Pulmonary artery endothelial cell (primary cell): ENCODE data around the gene CLP1. TPM values are rescaled to one million over a fixed set of nuclear protein-coding genes. Genes with fewer than 3 reads are reported as not detected.
"Not testable (repeated sequence)": the region's sequence is repeated elsewhere in the genome, so short reads cannot be mapped to it uniquely, and the experiment has no call there.

Experiments
- DNase-seq: peaks from one replicate; pipeline ENCODE4 v3.0.0-alpha.2; 2011; ENCODE audit warnings: low read depth, low spot score
- total RNA-seq: library from RNA; depleted of rRNA; stranded (reverse); fragments of >200 nt; gene quantifications from 2 replicates; pipeline ENCODE4 v1.2.3, GENCODE V29; 2014

The CLP1 gene
- total RNA-seq, 1 donor from 2014 or later = 22.9 TPM

- DNase-seq = no peak
These were observed 17.3 kb upstream of the CLP1 start for GRCh38 chr11:57640068-57640800.

DNA sequence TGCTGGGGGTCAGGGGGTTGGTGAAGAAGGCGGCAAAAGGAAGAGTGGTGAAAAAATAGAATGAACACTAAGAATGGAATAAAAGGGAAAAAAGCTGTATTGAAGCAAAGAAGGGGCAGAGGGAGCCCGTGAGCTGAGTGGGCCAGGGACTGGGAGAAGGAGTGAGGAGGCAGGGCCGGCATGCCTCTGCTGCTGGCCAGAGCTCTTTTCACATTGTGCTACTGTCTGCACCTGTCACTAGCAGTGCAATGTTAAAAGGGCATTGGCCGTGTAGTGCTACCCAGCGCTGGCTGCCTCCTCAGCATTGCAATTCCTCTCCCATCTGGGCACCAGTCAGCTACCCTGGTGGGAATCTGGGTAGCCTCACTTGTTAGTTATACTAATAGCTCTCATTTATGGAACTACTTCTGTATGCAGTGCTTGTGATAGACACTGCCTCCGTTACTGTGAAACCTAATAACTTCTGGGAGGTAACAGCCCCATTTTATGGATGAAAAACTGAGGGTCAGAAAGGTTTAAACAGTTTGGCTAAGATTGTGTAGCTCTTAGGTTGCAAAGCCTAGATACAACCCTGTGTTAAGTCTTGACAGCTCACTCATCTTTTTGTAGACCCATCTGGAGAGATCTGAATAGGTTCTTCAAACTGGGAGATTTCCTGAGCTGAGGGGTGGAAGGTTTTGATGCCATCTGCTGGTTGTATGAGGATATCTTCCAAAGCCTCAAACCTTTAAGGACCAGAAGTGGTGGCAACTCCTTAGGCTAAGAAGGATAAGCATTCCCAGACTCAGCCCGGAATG is 16.4 kb upstream of the CLP1 start:
- DNase-seq = no peak

- DNase-seq = no peak
These were observed 13.8 kb upstream of the CLP1 start for GRCh38 chr11:57643802-57644201.

DNA sequence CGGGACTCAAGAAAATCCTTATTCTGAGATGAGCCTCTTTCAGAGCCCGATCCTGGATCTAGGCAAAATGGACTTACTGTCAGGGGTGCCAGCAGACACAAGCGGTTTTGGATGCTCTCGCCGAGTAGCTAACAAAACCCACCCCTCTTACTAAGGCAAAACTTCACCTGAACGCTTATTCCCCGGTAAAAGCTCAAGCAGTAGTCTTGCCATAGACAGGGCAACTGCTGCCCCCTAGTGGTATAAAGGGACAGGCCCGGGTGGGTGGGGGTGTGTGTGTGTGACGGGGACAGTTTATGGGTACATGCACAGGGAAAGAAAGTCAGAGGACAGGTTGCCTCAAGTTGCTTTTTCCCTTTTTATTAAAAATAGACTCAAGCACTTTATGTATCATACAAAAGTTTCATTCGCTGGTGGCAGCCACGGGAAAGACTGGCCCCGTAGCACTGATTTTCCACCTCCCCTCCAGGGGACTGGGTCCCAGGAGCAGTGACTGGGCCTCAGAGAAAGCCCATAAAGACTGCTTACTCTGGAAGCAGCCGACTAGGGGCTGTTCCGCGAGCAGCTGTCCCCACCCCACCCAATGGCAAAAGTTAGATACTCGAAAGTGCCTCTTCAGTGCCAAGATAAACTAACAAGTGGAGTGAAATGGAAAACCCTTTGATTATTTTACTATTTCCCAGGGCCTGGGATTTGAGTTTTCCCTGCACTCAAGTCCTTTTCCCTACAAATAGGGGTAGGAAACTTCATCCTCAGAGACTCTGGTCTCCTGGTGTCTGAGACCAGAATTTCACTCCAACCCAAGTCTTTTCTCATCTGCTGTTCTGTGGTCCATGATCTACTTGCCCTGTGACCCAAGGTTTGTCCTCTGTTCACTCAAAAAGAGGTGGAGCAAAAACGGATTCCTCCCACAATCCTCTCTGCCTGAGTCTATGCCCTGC is 12.5 kb upstream of the CLP1 start:
- no peak for DNase-seq

- no peak for DNase-seq
These were observed 11.9 kb upstream of the CLP1 start for GRCh38 chr11:57645689-57646085.

DNA sequence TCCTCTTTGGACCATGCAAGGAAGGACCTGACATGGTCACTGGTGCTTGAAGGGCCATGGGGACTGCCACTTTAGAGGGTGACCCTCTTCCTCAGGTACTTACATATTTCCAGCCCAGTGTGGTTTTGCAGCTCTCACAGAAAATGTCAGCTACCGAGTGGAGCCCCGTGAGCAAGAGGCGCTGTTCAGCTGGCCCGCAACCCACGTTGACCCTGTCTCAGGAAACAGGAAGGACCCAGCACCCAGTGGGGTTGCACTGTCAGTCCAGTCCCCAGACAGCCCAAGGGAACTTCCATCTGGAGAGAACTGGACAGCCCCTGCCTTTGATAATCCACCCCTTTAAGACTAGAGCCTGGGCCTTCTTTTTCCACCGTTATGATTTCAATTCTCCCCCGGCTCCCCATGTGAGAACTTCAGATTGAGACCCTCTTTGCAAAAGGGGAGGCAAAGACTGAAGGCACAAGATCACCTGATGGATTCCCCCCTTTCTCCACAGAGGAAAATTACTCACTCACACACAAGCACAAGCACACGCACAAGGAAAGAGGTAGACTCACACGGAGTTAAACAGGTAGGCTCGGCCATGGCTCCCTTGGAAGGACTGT is 11.3 kb upstream of the CLP1 start:
- DNase-seq = no peak

DNA sequence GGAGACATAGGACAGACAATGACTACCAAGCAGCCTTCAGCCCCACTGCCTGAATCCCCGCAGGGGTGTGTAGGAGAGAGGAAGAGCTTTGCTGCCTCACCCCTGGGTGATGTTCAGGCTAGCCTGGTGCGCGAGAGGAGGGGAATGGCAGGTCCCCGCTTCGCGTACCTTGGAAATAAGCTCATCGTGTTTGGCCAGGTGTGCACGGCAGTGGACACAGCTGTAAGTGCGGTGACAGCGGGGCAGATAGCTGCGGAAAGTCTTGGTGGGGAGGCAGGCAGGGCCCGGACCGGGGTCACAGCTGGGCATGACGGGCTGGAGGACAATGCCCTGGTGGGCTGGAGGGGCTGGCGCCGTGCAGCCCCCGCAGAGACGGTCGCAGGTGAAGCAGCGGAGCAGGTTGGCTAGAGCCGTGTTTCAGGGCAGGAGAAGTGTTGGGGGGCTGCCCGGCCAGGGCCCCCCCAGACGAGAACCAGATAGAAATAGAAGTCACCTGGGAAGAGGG is 10.7 kb upstream of the CLP1 start:
- DNase-seq = no peak

DNA sequence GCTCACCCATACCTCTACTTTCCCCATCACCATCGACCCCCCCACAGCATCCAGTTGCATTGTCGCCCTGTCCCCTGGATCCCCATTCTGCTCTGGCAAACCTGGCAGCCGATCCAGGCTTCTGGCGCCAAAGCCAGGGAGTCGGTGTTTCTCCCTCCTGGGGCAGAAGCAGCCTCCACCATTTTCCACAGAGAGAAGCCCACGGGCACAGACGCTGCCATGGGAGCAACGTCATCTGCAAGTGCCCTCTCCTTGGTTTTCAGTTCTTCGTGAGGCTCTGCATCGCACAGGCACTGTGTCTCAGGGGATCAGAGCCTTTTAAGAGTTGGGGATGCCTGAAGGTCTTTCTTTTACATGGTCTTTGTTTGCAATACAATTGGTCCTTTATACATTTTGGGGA is 10.2 kb upstream of the CLP1 start:
- no peak for DNase-seq

DNA sequence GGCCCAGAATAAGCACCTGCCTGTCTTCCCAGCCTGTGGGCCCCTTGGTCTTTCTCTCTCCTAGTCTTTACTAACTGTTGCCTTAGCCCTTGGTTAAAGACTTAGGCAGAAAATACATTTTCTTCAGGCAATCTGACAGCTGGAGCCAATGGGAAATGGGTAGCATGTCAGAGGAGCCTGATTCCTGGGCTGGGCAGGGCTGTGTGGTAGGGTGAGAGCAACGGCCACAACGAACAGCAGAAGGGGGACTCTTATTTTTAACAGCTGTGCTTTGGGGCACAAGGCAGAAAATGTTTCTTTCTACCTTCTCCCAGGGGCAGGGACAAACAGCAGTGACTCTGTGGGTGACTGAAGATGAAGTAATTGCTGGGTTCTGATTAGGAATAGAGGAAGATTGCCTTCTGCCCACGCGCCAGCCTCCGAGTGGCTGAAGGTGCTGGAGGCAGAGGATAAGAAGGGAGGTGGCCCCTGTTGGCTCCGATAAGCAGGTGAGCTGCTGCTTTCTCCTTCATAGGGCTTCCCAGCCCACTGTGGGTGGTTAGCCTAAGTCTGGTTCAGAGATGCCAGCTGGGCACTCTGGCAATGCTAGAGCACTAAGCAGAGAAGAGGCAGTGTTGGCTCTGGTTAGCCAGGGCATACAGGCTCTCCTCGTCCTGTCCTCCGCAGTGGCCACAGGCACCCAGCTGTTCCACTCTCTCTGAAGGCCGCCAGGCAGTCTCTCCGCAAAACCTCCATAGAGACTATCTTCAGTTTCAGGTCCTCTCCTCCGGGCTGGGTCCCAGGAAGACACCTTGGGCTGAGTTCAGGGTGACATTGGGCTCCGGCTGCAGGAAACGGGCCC is 9.4 kb upstream of the CLP1 start:
- no peak for DNase-seq

DNA sequence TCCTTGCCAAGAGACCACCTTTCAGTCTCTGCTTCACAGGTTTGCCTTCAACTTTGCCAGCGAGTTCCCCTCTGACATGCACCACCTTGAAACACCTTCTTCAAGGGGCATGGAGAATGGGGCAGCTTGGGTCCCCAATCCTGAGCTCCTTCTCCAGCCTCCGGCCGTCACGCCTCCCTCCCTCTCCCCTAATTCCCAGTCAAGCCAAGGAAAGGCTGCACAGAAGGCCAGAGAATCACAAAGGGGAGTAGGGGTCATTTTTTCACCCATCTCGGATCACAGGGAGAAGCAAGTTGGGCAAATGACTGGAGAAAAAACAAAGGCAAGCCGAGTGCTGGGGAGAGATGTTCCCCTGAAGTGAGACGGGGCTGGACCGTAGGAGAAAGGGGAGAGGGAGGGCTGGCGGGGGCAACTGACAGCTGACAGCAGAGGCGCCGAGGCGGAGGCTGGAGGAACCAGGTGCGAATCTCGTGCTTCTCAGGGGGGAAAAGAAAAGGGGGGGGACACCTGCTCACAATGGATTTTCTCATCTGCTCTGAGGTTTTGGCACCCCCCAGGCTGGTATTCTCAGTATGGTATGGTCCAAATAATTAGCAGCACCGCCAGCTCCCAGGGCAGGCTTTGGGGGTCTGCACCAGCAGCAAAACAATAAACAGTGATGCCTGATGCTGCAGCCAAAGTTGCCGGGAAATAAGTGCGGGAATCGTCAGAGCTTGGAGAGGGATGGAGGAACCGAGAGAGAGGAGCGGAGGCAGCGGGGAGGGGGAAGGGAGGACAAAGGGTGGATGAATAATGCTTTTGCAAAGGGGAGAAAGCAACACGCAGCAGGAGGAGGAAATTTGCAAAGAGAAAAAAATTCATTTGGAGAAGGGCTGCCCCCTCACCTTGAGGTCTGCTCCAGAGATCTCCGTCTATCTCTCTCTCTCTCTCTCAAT is 8.5 kb upstream of the CLP1 start:
- DNase-seq = no peak

DNA sequence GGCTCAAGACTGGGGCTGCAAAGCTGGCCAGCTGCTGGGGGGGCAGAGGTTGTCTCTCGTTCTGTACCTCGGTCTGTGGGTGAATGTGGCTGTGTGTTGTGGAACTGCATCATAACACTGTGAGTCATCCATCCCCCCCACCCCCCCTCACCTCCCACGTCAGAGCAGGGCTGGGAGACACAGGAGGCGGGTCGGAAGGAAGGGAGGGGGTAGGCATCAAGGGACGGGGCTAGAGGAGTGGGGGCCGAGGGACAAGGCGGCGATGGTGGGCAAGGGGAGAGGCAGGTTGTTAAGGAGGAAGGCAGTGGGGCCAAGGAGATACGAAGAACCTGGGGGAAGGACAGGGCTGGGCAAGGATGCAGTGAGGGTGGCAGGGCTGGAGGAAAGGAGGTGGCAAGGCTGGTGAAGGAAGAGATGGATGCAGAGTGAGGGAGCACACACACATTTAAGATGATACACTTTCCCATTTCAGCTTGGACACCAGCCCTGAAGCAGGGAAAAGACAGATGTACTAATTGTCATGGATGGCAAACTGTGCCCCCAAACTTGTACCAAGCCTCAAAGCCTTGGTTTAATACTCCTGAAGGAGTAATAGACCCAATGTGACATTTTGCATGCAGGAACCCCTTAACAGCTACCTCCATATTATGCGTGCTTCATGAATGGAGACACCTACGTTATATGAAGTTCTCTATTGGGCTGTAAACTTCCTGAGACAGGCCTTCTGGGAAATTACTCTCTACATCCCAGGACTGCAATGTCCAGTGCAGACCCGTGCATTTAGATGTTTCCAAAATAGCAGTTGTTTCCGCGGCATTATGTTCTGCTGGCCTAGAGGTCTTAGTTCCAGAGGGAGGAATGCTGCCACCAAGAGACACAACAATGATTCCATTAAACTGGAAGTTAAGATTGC is 7.5 kb upstream of the CLP1 start, which contains the start of gene YPEL4:
Gene YPEL4, minus strand, starts transcription at position 87 of the 913 bp plus-strand sequence. CDS start 2,805 bp downstream, outside the sequence.
- no peak for DNase-seq

DNA sequence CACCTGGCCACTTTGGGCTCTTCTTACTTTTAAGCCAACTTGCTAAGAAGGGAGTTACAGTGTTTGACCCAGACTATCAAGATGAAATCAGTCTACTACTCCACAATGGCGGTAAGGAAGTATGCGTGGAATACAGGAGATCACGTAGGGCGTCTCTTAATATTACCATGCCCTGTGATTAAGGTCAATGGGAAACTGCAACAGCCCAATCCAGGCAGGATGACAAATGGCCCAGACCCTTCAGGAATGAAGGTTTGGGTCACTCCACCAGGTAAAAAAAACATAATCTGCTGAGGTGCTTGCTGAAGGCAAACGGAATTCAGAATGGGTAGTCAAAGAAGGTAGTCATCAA is 6.8 kb upstream of the CLP1 start:
- DNase-seq = no peak

DNA sequence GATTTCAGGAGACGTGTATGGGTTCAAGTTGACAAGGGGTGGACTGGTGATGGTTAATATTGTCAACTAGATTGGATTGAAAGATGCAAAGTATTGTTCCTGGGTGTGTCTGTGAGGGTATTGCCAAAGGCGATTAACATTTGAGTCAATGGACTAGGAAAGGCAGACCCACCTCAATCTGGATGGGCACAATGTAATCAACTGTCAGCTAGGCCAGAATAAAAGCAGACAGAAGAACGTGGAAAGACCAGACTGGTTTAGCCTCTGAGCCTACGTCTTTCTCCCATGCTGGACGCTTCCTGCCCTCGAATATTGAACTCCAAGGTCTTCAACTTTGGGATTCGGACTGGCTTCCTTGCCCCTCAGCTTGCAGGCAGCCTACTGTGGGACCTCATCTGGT is 6.2 kb upstream of the CLP1 start:
- DNase-seq = no peak

- not testable (repeated sequence) for DNase-seq
These were observed 5.3 kb upstream of the CLP1 start for GRCh38 chr11:57652230-57652629.

DNA sequence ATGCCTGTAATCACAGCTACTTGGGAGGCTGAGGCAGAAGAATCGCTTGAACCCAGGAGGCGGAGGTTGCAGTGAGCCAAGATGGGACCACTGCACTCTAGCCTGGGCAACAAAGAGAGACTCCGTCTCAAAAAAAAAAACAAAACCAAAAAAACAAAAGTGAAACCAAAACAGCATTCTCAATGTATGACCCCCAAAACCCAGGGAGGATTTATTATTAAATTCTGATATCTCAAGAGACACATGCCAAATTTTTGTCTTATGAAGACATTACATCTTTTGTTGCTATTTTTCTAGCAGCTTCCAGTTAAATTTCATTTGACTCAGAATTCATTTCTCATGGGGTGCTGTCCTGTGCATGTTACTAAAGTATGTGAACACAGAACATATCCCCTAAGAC is 4.9 kb upstream of the CLP1 start:
- no peak for DNase-seq

DNA sequence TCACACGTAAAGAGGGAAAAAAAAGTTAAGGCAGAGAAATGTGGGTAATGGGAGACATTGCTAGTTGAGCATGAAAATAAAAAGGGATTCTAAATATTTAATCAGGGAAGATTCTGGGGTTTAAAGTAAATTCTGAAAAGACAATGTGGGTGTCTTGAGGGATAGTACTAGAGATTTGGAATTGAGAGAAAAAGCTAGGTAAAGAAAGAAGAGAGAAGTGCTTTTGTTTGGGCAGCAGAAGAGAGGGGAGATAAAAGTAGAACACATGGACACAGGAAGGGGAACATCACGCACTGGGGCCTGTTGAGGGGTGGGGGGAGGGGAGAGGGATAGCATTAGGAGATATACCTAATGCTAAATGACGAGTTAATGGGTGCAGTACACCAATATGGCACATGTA is 4.4 kb upstream of the CLP1 start:
- DNase-seq = no peak

DNA sequence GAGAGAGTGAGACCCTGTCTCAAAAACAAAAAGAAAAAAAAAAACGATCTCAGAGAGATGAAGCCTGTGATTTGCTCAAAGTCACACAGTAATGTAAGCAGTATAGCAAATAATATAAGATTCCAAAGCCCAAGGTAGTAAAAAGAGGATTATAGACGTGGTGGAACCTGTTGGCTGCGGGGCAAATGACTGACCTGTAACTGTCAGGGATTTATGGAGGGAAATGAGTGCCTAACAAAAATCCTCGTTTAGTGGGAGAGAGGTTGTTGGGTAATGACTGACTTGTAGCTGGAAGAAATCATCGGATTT is 723 bp upstream of the CLP1 start:
- DNase-seq = no peak

- DNase-seq = no peak
These were observed 430 bp downstream of the CLP1 start for GRCh38 chr11:57658023-57658361.
